KBM-7 (cell line): ENCODE measurements around the gene KIF16B.
"Not testable (repeated sequence)": the region's sequence is repeated elsewhere in the genome, so short reads cannot be mapped to it uniquely, and the experiment has no call there.

Experiments
- DNase-seq: peaks from one replicate; pipeline ENCODE4 v3.0.0-alpha.2; 2015
- in situ Hi-C: fragments of 300-500 bp; cut with MboI; formaldehyde crosslinking; loops from 2 replicates; pipeline ENCODE4 v1.14.3; 2020; ENCODE audit warnings: low sequenced_read_pairs, low pct_unique_long_range_greater_than_20kb, mixed read lengths

Gene KIF16B

DNA sequence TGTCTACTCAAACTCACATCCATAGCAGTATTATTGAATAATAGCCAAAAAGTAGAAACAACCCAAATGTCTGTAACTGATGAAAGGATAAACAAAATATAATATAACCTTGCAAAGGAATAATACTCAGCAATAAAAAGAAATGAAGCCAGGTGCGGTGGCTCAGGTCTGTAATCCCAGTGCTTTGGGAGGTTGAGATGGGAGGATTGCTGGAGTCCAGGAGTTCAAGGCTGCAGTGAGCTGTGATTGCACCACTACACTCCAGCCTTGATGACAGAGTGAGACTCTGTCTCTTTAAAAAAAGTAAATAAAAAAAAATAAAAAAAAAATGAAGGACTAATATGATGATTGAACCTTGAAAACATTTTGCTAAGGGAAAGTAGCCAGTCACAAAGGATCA lies 22.1 kb upstream of the KIF16B start:
- no peak for DNase-seq
- in situ Hi-C loops = no loop called here

DNA sequence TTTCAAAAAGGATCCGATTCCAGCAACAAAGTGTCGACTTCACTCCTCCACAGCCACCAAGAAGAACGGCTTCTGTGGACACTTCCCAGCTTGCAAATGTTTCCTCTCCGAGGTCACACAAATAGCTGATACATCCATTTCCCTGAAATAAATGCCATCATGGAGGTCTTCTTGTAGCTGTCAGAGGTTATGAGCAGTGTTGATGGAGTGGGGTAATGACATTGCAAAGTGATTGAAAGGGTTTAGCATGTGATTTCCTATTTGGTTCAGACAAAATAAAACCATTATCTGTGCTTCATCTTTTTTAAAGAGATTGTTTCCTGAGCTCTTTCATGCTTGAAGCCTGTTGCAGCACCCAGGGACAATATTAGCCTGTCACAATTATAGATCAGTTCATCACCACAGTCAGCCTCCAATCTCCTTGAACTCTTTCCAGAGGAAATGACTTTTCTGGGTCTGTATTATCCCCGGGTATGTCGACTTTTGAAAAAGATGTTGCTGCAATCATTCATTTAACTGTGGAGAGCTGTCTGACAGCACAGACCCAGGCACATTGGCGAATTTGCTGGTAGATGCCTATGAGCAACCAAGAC lies 16.9 kb upstream of the KIF16B start:
- DNase-seq = no peak
- in situ Hi-C loops = no loop called here

GRCh38 chr20:16589623-16590022 lies 16.4 kb upstream of the KIF16B start:
- no peak for DNase-seq
- in situ Hi-C loops = no loop called here

DNA sequence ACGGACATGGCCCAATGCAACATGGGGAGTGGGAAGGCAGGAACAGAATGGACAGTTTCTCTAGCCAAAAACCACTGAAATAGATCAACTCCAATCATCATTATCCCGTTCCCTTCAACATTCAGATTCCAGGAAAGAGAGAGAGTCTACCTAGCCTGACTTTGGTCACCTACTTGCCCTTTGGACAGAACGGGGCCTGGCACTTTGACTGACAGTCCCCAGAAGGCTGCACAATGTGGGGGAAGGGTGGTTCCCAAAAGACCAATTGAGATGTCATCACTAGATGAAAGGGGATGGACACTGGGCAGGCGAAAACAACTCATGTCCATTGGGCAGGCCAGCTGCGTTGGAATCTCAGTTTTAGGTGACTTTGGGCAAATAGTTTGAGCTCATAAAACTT lies 15.0 kb upstream of the KIF16B start:
- DNase-seq = no peak
- in situ Hi-C loops = no loop called here

GRCh38 chr20:16587066-16587465 lies 13.8 kb upstream of the KIF16B start:
- DNase-seq = no peak

DNA sequence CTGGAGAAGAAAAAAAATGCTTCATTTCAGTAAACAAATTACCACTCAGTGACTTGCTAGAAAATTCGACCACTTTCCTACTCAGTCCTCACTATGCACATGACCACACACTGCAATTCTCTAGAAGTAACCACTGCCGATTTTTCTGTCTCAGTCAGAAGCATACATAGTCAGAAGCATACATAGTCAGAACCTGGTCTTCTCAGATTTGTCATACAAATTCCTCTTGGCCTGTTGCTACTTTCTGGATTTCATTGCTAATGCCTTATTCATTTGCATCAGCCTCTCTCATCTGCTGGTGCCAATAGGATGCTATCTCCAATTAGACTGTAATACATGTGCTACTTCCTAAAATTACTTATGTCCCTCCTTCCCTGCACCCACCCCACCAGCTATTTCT lies 10.2 kb upstream of the KIF16B start:
- in situ Hi-C loops = no loop called here
- no peak for DNase-seq

More at GRCh38 chr20:16587066-16587465, 13.8 kb upstream of the KIF16B start:
- in situ Hi-C loops = no loop called here

- in situ Hi-C loops = no loop called here
- DNase-seq = no peak
These were observed 8.0 kb upstream of the KIF16B start for GRCh38 chr20:16581241-16581640.

GRCh38 chr20:16580620-16581019 lies 7.4 kb upstream of the KIF16B start:
- no peak for DNase-seq
- in situ Hi-C loops = no loop called here

DNA sequence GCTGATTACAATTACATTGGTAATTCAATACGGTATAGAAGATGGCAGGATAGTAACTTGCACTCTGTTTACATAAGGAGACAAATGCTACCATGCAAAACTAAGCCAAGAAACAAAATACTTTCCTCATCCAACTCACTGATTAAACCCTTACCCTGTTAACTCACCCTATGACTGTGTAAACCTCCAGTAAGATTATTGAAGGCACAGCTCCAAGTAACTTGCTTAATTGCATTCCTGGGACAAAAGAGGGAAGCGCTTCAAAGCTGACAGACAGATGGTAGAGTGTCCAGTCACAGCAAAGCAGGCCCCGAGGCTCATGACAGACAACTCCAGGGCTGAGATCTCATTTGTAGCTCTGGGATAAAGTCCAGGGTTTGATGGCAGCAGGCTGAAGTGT lies 6.9 kb upstream of the KIF16B start:
- DNase-seq = no peak
- in situ Hi-C loops = no loop called here

GRCh38 chr20:16576219-16576618 lies 3.0 kb upstream of the KIF16B start:
- in situ Hi-C loops = no loop called here
- no peak for DNase-seq

DNA sequence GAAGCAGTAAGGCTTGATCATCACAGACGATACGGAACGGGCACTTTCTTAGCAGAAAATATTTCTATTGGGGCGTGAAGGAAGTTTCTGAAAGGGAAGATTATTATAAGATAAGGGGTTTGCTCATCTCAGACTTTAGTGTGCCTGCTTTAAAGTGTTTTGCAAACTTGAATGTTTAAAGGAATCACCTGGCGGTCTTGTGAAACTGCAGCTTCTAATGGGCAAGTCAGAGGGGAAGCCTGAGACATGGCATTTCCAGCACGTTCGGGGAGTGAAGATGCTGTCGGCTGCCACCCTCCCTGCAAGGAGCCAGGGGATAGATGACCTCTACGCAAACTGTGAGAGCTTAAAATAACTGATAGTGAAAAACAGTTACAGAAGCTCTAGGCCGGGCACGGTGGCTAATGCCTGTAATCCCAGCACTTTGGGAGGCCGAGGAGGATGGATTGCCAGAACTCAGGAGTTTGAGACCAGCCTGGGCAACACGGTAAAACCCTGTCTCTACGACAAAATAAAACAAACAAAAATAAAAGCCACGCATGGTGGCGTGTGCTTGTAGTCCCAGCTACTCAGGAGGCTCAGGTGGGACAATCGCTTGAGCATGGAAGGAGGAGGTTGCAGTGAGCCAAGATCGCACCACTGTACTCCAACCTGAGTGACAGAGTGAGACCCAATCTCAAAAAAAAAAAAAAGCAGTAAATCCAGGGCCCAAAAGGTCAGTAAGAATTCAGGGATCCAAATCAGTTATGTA lies 2.3 kb upstream of the KIF16B start:
- DNase-seq = peak; percentile 32
- in situ Hi-C loops = no loop called here

- DNase-seq = peak; percentile 91
- in situ Hi-C loops = no loop called here
These were observed 1.6 kb upstream of the KIF16B start for GRCh38 chr20:16574656-16575355.

GRCh38 chr20:16571333-16571732 lies 1.9 kb downstream of the KIF16B start:
- no peak for DNase-seq
- in situ Hi-C loops = no loop called here

DNA sequence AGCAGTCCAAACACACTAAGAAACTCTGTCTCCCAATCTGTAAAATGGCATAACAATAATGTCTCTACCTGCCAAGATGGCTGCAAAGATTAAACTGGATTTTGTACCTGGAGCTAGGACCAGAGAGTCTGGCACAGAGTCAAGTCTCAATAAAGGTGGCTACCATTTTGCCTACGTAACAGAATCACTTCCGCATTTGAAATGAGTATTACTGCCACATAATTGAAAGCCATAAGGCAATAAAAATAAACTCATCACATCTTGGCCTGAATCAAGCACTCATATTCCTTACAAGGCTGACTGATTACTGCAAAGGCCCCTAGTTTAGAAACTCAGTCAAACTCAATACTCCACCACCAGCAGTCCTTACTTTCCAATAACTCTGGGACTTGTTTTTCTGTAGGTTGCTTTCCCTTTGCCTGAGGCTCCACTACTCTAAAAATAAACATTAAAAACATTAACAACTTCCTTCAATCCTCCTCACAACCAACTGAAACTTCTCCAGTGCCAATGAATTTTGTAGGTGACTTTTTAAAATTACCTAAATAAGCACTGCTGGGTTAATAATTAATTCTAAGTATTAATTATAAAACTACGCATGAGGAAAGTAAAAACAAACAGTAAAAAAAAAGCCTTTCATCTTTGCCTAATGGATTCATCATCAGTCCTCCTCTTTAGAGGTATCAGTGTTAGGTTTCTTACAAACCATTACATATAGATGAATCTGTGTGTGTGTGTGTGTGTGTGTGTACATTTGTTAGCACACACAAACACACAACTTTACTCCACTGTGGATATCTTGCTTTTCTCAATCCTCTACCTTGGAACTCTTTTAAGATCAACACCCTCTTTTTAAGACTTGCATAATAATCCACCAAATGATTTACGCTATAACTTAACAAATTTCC lies 3.7 kb downstream of the KIF16B start:
- DNase-seq = no peak
- in situ Hi-C loops = no loop called here

- in situ Hi-C loops = no loop called here
- no peak for DNase-seq
These were observed 7.2 kb downstream of the KIF16B start for GRCh38 chr20:16566080-16566479.

DNA sequence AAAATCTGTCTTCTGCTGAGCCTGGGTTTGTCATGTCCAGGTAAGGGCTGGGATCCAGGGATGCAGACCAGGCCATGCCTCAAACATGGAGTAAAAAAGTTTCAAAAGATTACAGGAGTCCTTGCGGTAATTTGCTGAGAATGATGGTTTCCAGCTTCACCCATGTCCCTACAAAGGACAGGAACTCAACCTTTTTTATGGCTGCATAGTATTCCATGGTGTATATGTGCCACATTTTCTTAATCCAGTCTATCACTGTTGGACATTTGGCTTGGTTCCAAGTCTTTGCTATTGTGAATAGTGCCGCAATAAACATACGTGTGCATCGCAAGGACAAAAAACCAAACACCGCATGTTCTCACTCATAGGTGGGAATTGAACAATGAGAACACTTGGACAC lies 9.2 kb downstream of the KIF16B start:
- DNase-seq, in situ Hi-C loops: not testable (repeated sequence)

DNA sequence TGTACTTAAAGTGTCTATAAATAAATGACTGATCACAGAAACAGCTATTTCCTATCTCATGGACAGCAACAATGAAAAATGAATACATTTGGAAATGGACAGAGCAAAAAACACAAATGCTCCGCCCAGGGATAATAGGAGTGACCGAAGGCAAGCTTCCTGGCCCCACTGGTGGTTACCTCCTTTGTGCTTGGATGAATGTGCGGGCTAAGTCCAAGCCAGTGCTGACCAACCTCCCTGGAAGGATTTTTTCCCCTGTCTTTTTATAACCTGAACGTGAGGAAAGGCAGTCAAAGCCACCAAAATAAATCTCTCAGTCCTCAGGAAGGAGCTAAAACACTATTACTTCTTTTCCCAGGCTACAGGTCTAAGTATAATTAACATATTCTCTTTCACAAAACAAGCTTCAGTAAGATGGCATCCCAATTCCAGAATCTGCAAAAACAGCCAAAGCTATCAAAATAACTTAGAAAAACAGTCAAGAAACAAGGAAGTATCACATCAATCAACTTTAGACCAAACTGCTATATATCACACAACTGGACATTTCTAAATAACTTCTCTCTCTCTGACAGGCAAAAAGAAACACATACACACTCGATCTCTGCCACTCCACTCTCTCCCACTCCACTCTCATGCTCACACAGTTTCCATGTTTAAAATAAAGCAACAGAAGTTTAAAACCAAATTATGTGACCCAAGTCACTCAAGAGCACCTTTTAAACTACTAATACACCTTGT lies 10.0 kb downstream of the KIF16B start:
- in situ Hi-C loops = no loop called here
- DNase-seq = no peak

- in situ Hi-C loops = no loop called here
- DNase-seq = no peak
These were observed 11.0 kb downstream of the KIF16B start for GRCh38 chr20:16562259-16562658.

- no peak for DNase-seq
- in situ Hi-C loops = no loop called here
These were observed 12.6 kb downstream of the KIF16B start for GRCh38 chr20:16560661-16561060.
